ENCODE measurements around the gene CDH24. TPM values are rescaled to one million over a fixed set of nuclear protein-coding genes. Genes with fewer than 3 reads are reported as not detected.

CDH24 gene
- total and polyA plus RNA-seq, 2 of the 13 experiments (the other 11 are each of a cell fraction or from before 2014, with no cell fraction given), result 0.69 to 0.99 TPM

DNA sequence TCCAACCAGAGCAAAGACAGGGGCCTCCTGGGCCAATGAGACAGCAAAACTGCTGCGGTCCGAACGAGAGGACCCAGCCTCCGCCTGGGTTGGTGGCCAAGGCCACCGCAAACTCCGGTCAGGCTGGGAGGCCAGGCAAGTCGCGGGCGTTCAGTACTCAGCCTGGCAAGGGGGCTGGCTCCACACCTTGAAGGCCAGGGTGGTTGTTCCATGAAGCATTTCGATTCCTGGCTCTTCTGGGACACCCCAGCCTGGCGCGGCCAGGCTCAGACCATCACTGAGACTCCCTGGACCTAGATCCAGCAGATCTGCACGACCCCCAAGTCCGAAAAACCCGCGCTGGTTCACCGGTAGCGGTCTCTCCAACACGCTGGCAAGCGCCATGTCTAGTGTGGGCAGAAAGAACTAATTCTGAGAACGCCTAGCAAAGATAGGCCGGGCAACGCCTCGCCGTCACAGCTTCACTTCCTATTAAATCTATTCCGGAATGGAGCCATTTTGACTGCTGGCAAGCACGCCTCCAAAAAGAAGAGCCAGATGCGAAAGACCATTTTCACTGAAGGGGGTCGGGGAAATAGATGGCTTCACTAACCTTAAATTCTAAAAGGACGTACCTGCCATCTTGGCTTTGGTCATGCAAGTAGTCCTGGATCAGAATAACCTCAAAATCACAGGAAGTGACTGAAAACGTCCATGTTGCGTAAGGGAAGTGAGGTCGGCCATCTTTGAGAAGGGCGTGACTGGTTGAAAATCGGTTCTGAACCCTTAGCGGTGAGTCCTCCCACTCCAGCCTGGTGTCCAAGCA is 22.6 kb downstream of the CDH24 start, which contains the start of gene PSMB5 (continued):
- TF ChIP-seq CBX2 (IDR thresholded peaks at IDR 0.05; ENCODE audit: low read depth, low read length), result no peak
- no peak for TF ChIP-seq CBX2 (CRISPR knock-in tag; IDR thresholded peaks at IDR 0.05; ENCODE audit: low read depth)
- TF ChIP-seq, protein P1, sequence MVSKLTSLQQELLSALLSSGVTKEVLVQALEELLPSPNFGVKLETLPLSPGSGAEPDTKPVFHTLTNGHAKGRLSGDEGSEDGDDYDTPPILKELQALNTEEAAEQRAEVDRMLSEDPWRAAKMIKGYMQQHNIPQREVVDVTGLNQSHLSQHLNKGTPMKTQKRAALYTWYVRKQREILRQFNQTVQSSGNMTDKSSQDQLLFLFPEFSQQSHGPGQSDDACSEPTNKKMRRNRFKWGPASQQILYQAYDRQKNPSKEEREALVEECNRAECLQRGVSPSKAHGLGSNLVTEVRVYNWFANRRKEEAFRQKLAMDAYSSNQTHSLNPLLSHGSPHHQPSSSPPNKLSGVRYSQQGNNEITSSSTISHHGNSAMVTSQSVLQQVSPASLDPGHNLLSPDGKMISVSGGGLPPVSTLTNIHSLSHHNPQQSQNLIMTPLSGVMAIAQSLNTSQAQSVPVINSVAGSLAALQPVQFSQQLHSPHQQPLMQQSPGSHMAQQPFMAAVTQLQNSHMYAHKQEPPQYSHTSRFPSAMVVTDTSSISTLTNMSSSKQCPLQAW (CRISPR knock-in tag; IDR thresholded peaks at IDR 0.05), result peak; percentile 87; the same call in 1 of the 2 replicates
- peak; percentile 96 for TF ChIP-seq ZNF614 (CRISPR knock-in tag; IDR thresholded peaks at IDR 0.05; ENCODE audit: borderline replicate concordance)
- TF ChIP-seq, protein P2, sequence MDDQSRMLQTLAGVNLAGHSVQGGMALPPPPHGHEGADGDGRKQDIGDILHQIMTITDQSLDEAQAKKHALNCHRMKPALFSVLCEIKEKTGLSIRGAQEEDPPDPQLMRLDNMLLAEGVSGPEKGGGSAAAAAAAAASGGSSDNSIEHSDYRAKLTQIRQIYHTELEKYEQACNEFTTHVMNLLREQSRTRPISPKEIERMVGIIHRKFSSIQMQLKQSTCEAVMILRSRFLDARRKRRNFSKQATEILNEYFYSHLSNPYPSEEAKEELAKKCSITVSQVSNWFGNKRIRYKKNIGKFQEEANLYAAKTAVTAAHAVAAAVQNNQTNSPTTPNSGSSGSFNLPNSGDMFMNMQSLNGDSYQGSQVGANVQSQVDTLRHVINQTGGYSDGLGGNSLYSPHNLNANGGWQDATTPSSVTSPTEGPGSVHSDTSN (CRISPR knock-in tag; IDR thresholded peaks at IDR 0.05; ENCODE audit: borderline replicate concordance), result peak; percentile 90; the same call in 1 of the 2 replicates
- no peak; the same call in 1 of the 2 replicates for TF ChIP-seq FOXK2 (IDR thresholded peaks at IDR 0.05)
- TF ChIP-seq CC2D1A (CRISPR knock-in tag; IDR thresholded peaks at IDR 0.05), result peak; percentile 83; the same call in 1 of the 2 replicates
- peak; percentile 100 for TF ChIP-seq ZNF430 (CRISPR knock-in tag; IDR thresholded peaks at IDR 0.05)
- no peak for TF ChIP-seq ZNF878 (CRISPR knock-in tag; IDR thresholded peaks at IDR 0.05)
- TF ChIP-seq, protein P3, sequence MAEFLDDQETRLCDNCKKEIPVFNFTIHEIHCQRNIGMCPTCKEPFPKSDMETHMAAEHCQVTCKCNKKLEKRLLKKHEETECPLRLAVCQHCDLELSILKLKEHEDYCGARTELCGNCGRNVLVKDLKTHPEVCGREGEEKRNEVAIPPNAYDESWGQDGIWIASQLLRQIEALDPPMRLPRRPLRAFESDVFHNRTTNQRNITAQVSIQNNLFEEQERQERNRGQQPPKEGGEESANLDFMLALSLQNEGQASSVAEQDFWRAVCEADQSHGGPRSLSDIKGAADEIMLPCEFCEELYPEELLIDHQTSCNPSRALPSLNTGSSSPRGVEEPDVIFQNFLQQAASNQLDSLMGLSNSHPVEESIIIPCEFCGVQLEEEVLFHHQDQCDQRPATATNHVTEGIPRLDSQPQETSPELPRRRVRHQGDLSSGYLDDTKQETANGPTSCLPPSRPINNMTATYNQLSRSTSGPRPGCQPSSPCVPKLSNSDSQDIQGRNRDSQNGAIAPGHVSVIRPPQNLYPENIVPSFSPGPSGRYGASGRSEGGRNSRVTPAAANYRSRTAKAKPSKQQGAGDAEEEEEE (CRISPR knock-in tag; IDR thresholded peaks at IDR 0.05; ENCODE audit: borderline replicate concordance), result no peak; the same call in 1 of the 2 replicates
- TF ChIP-seq KAT2B (IDR thresholded peaks at IDR 0.05; ENCODE audit: borderline replicate concordance, low read depth, low read length), result peak; percentile 23; the same call in 1 of the 2 replicates
- TF ChIP-seq, protein P4, sequence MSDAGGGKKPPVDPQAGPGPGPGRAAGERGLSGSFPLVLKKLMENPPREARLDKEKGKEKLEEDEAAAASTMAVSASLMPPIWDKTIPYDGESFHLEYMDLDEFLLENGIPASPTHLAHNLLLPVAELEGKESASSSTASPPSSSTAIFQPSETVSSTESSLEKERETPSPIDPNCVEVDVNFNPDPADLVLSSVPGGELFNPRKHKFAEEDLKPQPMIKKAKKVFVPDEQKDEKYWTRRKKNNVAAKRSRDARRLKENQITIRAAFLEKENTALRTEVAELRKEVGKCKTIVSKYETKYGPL (CRISPR knock-in tag; IDR thresholded peaks at IDR 0.05), result peak; percentile 87
- TF ChIP-seq, protein P5, sequence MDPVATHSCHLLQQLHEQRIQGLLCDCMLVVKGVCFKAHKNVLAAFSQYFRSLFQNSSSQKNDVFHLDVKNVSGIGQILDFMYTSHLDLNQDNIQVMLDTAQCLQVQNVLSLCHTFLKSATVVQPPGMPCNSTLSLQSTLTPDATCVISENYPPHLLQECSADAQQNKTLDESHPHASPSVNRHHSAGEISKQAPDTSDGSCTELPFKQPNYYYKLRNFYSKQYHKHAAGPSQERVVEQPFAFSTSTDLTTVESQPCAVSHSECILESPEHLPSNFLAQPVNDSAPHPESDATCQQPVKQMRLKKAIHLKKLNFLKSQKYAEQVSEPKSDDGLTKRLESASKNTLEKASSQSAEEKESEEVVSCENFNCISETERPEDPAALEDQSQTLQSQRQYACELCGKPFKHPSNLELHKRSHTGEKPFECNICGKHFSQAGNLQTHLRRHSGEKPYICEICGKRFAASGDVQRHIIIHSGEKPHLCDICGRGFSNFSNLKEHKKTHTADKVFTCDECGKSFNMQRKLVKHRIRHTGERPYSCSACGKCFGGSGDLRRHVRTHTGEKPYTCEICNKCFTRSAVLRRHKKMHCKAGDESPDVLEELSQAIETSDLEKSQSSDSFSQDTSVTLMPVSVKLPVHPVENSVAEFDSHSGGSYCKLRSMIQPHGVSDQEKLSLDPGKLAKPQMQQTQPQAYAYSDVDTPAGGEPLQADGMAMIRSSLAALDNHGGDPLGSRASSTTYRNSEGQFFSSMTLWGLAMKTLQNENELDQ (CRISPR knock-in tag; IDR thresholded peaks at IDR 0.05; ENCODE audit: borderline replicate concordance), result peak; percentile 92
- TF ChIP-seq TMF1 (CRISPR knock-in tag; IDR thresholded peaks at IDR 0.05; ENCODE audit: low read depth), result peak; percentile 95
- no peak for TF ChIP-seq PHB2 (IDR thresholded peaks at IDR 0.05; ENCODE audit: partially characterized antibody)
- peak; percentile 81; the same call in 1 of the 2 replicates for TF ChIP-seq ZNF337 (CRISPR knock-in tag; IDR thresholded peaks at IDR 0.05; ENCODE audit: borderline replicate concordance, low read depth)
- TF ChIP-seq, protein P6, sequence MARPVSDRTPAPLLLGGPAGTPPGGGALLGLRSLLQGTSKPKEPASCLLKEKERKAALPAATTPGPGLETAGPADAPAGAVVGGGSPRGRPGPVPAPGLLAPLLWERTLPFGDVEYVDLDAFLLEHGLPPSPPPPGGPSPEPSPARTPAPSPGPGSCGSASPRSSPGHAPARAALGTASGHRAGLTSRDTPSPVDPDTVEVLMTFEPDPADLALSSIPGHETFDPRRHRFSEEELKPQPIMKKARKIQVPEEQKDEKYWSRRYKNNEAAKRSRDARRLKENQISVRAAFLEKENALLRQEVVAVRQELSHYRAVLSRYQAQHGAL (CRISPR knock-in tag; IDR thresholded peaks at IDR 0.05; ENCODE audit: not compliant biosample characterization), result peak; percentile 89
- TF ChIP-seq, protein P7, sequence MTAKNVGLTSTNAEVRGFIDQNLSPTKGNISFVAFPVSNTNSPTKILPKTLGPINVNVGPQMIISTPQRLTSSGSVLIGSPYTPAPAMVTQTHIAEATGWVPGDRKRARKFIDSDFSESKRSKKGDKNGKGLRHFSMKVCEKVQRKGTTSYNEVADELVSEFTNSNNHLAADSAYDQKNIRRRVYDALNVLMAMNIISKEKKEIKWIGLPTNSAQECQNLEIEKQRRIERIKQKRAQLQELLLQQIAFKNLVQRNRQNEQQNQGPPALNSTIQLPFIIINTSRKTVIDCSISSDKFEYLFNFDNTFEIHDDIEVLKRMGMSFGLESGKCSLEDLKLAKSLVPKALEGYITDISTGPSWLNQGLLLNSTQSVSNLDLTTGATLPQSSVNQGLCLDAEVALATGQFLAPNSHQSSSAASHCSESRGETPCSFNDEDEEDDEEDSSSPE (CRISPR knock-in tag; IDR thresholded peaks at IDR 0.05), result peak; percentile 89
